HepG2 (cell line): Measurements from ENCODE around the gene MSI2. TPM values are rescaled to one million over a fixed set of nuclear protein-coding genes. Genes with fewer than 3 reads are reported as not detected.
A peak's percentile ranks its signal among the peaks of the same experiment; 100 is the strongest.

Experiments
- ATF1 ChIP-seq: IDR thresholded peaks from 2 replicates; pipeline ENCODE4 v1.6.1; 2016; ENCODE audit warnings: mild to moderate bottlenecking, control low read depth
- CREB1 ChIP-seq, 2 experiments: fragments of 450-650 bp in 1 of 2; IDR thresholded peaks; 2 replicates each; pipeline ENCODE4 v1.6.1; 2016 to 2017; ENCODE audit warnings: control low read depth in 1 of 2, mild to moderate bottlenecking in 1 of 2, missing compliant biosample characterization in 1 of 2, missing genetic modification characterization in 1 of 2
- HOXA7 ChIP-seq: sonication (generic); formaldehyde crosslinking; IDR thresholded peaks from 2 replicates; pipeline ENCODE4 v1.8.1; 2022; ENCODE audit warnings: mild to moderate bottlenecking, missing genetic modification reagents, moderate library complexity
- MTA1 ChIP-seq: sonication (generic); formaldehyde crosslinking; IDR thresholded peaks from 2 replicates; pipeline ENCODE4 v1.4.0; 2020; ENCODE audit warnings: missing genetic modification reagents, mild to moderate bottlenecking, borderline replicate concordance
- MXD4 ChIP-seq: IDR thresholded peaks from 2 replicates; pipeline ENCODE4 v1.6.1; 2016; ENCODE audit warnings: mild to moderate bottlenecking, missing biosample characterization, missing genetic modification reagents
- NCOA1 ChIP-seq: sonication (generic); formaldehyde crosslinking; IDR thresholded peaks from 2 replicates; pipeline ENCODE4 v1.9.0; 2021; ENCODE audit warnings: missing genetic modification reagents
- POLR2A ChIP-seq, 2 experiments: IDR thresholded peaks; 2 replicates each; pipeline ENCODE4 v1.6.1; 2011; ENCODE audit warnings: low read depth in 2 of 2, low read length in 2 of 2, mild to moderate bottlenecking in 1 of 2, moderate library complexity in 1 of 2; ENCODE audit not compliant: insufficient read depth in 1 of 2
- PPARG ChIP-seq: conservative IDR thresholded peaks from 2 replicates; pipeline ENCODE4 v1.6.1; 2016; ENCODE audit warnings: missing biosample characterization, missing genetic modification reagents
- RFXAP ChIP-seq: sonication (generic); formaldehyde crosslinking; IDR thresholded peaks from 2 replicates; pipeline ENCODE4 v1.4.0; 2020; ENCODE audit warnings: missing genetic modification reagents, borderline replicate concordance
- SNAI1 ChIP-seq: sonication (generic); formaldehyde crosslinking; IDR thresholded peaks from 2 replicates; pipeline ENCODE4 v1.5.0; 2020; ENCODE audit warnings: mild to moderate bottlenecking, missing genetic modification reagents, borderline replicate concordance
- TARDBP ChIP-seq: sonication (generic); formaldehyde crosslinking; IDR thresholded peaks from 2 replicates; pipeline ENCODE4 v1.8.0; 2022; ENCODE audit warnings: mild to moderate bottlenecking, missing genetic modification reagents
- TOE1 ChIP-seq: sonication (generic); formaldehyde crosslinking; IDR thresholded peaks from 2 replicates; pipeline ENCODE4 v1.4.0; 2020; ENCODE audit warnings: mild to moderate bottlenecking, missing genetic modification reagents
- TP53 ChIP-seq: sonication (generic); formaldehyde crosslinking; conservative IDR thresholded peaks from 2 replicates; pipeline ENCODE4 v1.4.0; 2020; ENCODE audit warnings: missing genetic modification reagents
- ZBTB20 ChIP-seq: sonication (generic); formaldehyde crosslinking; IDR thresholded peaks from 2 replicates; pipeline ENCODE4 v1.8.1; 2023; ENCODE audit warnings: missing genetic modification reagents, low read depth, mild to moderate bottlenecking, borderline replicate concordance
- ZFP36 ChIP-seq: fragments of 150-350 bp; IDR thresholded peaks from 2 replicates; pipeline ENCODE4 v1.6.1; 2018; ENCODE audit warnings: borderline replicate concordance, low read length, low read depth; ENCODE audit not compliant: partially characterized antibody
- ZFP41 ChIP-seq: sonication (generic); formaldehyde crosslinking; IDR thresholded peaks from 2 replicates; pipeline ENCODE4 v1.4.0; 2020; ENCODE audit warnings: mild to moderate bottlenecking, missing genetic modification reagents, borderline replicate concordance
- ZNF274 ChIP-seq: sonication (generic); formaldehyde crosslinking; IDR thresholded peaks from 2 replicates; pipeline ENCODE4 v1.5.1; 2020; ENCODE audit warnings: mild to moderate bottlenecking, missing genetic modification reagents
- ZNF558 ChIP-seq: sonication (generic); formaldehyde crosslinking; IDR thresholded peaks from 2 replicates; pipeline ENCODE4 v1.9.0; 2022; ENCODE audit warnings: mild to moderate bottlenecking, missing genetic modification reagents, borderline replicate concordance
- ZNF616 ChIP-seq: sonication (generic); formaldehyde crosslinking; IDR thresholded peaks from 2 replicates; pipeline ENCODE4 v1.5.0; 2020; ENCODE audit warnings: low read depth, mild to moderate bottlenecking, missing genetic modification reagents
- ZNF674 ChIP-seq: sonication (generic); formaldehyde crosslinking; IDR thresholded peaks from 2 replicates; pipeline ENCODE4 v1.5.0; 2020; ENCODE audit warnings: low read depth, mild to moderate bottlenecking, missing genetic modification reagents
- ZNF709 ChIP-seq: sonication (generic); formaldehyde crosslinking; IDR thresholded peaks from 2 replicates; pipeline ENCODE4 v1.5.0; 2020; ENCODE audit warnings: mild to moderate bottlenecking, missing genetic modification reagents
- ZNF773 ChIP-seq: sonication (generic); formaldehyde crosslinking; IDR thresholded peaks from 2 replicates; pipeline ENCODE4 v1.4.0; 2020; ENCODE audit warnings: missing genetic modification reagents, borderline replicate concordance
- polyA plus RNA-seq, 8 experiments: library from polyadenylated mRNA; depleted of rRNA in 3 of 8; stranded (reverse) in 7 of 8; unstranded in 1 of 8; fragments of >200 nt; fragmentation: Illumina TruSeq in 4 of 8; extraction: Trizol in 4 of 8; gene quantifications; 2 replicates each; pipeline versions ENCODE4 v1.2.1 to v1.2.3, GENCODE V29; 2011 to 2016; ENCODE audit warnings: low read depth in 4 of 8, missing spikeins in 1 of 8, mixed read lengths in 1 of 8; ENCODE audit not compliant: insufficient read depth in 1 of 8
- total RNA-seq, 5 experiments: library from RNA; depleted of rRNA; stranded (reverse); fragments of >200 nt; fragmentation: Illumina TruSeq; extraction: Trizol; gene quantifications; 2 replicates each; pipeline ENCODE4 v1.2.3, GENCODE V29; 2016; ENCODE audit warnings: low read depth in 1 of 5
- TF ChIP-seq, protein P1 (sequence below): sonication (generic); formaldehyde crosslinking; IDR thresholded peaks from 2 replicates; pipeline ENCODE4 v1.4.0; 2020; ENCODE audit warnings: mild to moderate bottlenecking, missing genetic modification reagents
- TF ChIP-seq, protein P2 (sequence below): IDR thresholded peaks from 2 replicates; pipeline ENCODE4 v1.6.1; 2012; ENCODE audit warnings: low read depth, low read length, improper control_type of control experiment

MSI2 gene
- total and polyA plus RNA-seq, 2 of the 13 experiments (the other 11 are each of a cell fraction or from before 2014, with no cell fraction given): 77.5 to 78.4 TPM

GRCh38 chr17:57517632-57518456 is 261.5 kb downstream of the MSI2 start (continued):
- TF ChIP-seq POLR2A (IDR thresholded peaks at IDR 0.05; ENCODE audit: insufficient read depth in 1 of 2, low read depth in 2 of 2, low read length in 2 of 2) (peak in 1 of 2 experiments; percentile 51; a peak in 1 of 4 replicates), ZNF674 (CRISPR knock-in tag) (no peak), ZFP36 (no peak), ZNF709 (CRISPR knock-in tag) (peak; percentile 57; the same call in 1 of the 2 replicates), MTA1 (peak; percentile 99), HOXA7 (CRISPR knock-in tag) (no peak), ATF1 (no peak), MXD4 (CRISPR knock-in tag) (peak; percentile 73; the same call in 1 of the 2 replicates), CREB1 (IDR thresholded peaks at IDR 0.05) (peak; percentile 70), CREB1 (CRISPR knock-in tag; IDR thresholded peaks at IDR 0.05) (peak; percentile 65), ZNF558 (CRISPR knock-in tag) (no peak; the same call in 1 of the 2 replicates), TARDBP (peak; percentile 99), ZFP41 (CRISPR knock-in tag) (no peak), ZNF616 (no peak), PPARG (CRISPR knock-in tag) (peak; percentile 94), ZNF773 (CRISPR knock-in tag) (no peak), ZBTB20 (peak; percentile 73; the same call in 1 of the 2 replicates), ZNF274 (CRISPR knock-in tag) (no peak), TP53 (CRISPR knock-in tag) (no peak), RFXAP (CRISPR knock-in tag) (peak; percentile 66; the same call in 1 of the 2 replicates), SNAI1 (CRISPR knock-in tag) (0 out of 2 replicates have a peak, but pooled peaks have one; percentile 53), NCOA1 (0 out of 2 replicates have a peak, but pooled peaks have one; percentile 46), TOE1 (CRISPR knock-in tag) (peak; percentile 76; the same call in 1 of the 2 replicates)
- TF ChIP-seq, protein P1, sequence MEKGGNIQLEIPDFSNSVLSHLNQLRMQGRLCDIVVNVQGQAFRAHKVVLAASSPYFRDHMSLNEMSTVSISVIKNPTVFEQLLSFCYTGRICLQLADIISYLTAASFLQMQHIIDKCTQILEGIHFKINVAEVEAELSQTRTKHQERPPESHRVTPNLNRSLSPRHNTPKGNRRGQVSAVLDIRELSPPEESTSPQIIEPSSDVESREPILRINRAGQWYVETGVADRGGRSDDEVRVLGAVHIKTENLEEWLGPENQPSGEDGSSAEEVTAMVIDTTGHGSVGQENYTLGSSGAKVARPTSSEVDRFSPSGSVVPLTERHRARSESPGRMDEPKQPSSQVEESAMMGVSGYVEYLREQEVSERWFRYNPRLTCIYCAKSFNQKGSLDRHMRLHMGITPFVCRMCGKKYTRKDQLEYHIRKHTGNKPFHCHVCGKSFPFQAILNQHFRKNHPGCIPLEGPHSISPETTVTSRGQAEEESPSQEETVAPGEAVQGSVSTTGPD (CRISPR knock-in tag): 0 out of 2 replicates have a peak, but pooled peaks have one; percentile 69
- TF ChIP-seq, protein P2, sequence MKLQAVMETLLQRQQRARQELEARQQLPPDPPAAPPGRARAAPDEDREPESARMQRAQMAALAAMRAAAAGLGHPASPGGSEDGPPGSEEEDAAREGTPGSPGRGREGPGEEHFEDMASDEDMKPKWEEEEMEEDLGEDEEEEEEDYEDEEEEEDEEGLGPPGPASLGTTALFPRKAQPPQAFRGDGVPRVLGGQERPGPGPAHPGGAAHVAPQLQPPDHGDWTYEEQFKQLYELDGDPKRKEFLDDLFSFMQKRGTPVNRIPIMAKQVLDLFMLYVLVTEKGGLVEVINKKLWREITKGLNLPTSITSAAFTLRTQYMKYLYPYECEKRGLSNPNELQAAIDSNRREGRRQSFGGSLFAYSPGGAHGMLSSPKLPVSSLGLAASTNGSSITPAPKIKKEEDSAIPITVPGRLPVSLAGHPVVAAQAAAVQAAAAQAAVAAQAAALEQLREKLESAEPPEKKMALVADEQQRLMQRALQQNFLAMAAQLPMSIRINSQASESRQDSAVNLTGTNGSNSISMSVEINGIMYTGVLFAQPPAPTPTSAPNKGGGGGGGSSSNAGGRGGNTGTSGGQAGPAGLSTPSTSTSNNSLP: peak; percentile 94
